Forelimb muscle (tissue), 1 donor: ENCODE measurements around the gene KLHL29. TPM values are rescaled to one million over a fixed set of nuclear protein-coding genes. Genes with fewer than 3 reads are reported as not detected.
"Not testable (repeated sequence)": the region's sequence is repeated elsewhere in the genome, so short reads cannot be mapped to it uniquely, and the experiment has no call there.

ENCODE experiments used
- DNase-seq: peaks from one replicate; pipeline ENCODE4 v3.0.0-alpha.2; 2013; ENCODE audit warnings: low read depth
- polyA plus RNA-seq: library from polyadenylated mRNA; unstranded; fragments of 120-200 nt; gene quantifications from one replicate; pipeline ENCODE4 v1.2.1, GENCODE V29; 2013; ENCODE audit not compliant: insufficient read length

The KLHL29 gene
- polyA plus RNA-seq, 1 donor, result 7.3 TPM

- DNase-seq, result no peak
These were observed 327.8 kb downstream of the KLHL29 start for GRCh38 chr2:23712756-23713151.

GRCh38 chr2:23713351-23713750 lies 328.4 kb downstream of the KLHL29 start:
- no peak for DNase-seq

DNA sequence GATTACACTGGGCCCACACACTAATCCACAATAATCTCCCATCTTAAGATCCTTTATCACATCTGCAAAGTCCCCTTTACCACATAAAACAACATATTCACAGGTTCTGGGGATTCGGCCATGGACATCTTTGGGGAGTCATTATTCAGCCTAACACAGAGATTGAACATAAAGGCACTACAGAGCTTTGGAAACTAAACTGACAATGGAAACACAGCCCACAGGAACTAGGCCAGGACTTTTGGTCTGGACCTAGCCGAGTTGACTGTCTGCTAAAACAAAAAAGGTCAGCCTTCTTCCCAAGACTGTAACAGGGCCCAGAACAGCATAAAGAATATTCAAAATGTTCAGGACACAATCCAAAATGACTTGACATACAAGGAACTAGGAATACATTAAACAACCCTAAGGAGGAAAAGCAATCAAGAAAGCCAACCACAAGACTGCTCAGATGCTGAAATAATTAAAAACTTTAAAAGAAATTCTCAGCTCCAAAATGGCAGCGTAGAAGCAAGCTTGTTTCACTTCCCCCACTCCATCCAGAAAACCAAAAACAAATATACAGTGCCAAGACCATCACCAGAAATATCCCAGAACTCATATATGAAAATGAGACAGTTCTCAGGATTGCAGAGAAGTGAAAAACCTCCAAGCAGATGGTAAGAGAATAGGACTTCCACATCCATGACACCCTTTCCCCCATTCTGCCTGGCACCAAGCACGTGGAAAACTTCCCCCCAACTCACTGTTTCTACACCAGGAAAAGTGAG lies 334.1 kb downstream of the KLHL29 start:
- peak; percentile 82 for DNase-seq

- DNase-seq, result no peak
These were observed 334.7 kb downstream of the KLHL29 start for GRCh38 chr2:23719716-23720115.

DNA sequence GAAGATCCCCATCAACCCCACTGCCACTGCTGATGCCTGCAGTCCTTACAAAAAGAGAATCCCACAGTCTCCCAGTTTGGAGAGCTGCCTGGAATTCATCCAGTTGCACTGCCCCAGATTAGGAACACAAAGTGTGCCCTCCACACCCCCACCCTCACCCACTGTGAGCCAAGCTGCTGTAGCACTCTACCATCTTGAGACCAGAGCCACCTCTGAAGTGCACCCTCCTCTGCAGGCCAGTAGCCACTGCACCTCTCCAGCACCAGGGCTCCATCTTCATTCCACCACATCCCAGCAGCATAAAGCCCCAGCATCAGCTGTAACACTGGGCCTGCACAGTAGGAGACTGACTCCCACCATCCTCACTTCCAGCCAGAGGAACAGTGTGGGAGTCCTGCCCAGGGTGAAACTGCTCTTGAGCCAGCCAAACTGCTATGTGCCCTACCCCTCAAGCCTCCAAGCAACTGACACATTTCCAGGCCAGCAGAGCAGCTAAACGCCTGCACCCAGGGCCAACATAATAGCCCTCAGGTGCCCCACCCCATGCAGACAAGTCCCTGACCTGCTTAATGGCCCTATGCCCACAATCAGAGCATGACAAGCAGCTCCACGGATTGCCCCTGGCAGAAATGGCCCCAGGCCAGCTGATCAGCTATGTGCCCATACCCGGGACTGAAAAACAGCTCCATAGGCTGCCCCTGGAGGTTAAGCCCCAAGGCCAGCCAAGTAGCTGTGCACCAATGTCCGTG lies 335.9 kb downstream of the KLHL29 start:
- DNase-seq, result no peak

DNA sequence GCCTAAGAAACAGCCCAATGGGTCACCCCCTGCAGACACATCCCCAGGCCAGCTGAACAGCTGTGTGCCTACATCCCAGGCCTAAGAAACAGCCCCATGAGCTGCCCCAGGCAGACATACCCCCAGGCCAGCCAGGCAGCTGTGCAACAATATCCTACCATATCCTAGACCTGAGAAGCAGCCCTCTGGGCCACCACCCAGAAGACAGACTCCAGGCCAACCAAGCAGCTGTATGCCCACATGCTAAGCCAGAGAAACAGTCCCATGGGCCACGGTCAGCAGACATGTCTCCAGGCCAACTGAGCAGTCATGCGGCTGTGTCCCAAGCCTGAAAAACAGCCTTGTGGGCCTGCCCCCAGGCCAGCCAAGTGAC lies 336.5 kb downstream of the KLHL29 start:
- no peak for DNase-seq

GRCh38 chr2:23722255-23722654 lies 337.3 kb downstream of the KLHL29 start:
- no peak for DNase-seq

GRCh38 chr2:23723029-23723428 lies 338.1 kb downstream of the KLHL29 start:
- DNase-seq, result not testable (repeated sequence)

GRCh38 chr2:23734416-23734815 lies 349.4 kb downstream of the KLHL29 start:
- DNase-seq, result no peak

DNA sequence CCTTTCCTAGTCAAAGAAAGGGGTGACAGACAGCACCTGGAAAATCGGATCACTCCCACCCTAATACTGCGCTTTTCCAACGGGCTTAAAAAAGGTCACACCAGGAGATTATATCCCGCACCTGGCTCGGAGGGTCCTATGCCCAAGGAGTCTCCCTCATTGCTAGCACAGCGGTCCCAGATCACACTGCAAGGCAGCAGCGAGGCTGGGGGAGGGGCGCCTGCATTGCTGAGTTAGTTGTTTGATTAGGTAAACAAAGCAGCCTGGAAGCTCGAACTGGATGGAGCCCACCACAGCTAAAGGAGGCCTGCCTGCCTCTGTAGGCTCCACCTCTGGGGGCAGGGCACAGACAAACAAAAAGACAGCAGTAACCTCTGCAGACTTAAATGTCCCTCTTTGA lies 351.8 kb downstream of the KLHL29 start:
- DNase-seq, result not testable (repeated sequence)

GRCh38 chr2:23745068-23745725 lies 360.2 kb downstream of the KLHL29 start:
- DNase-seq, result no peak

GRCh38 chr2:23745726-23746105 lies 360.7 kb downstream of the KLHL29 start:
- peak; percentile 72 for DNase-seq

DNA sequence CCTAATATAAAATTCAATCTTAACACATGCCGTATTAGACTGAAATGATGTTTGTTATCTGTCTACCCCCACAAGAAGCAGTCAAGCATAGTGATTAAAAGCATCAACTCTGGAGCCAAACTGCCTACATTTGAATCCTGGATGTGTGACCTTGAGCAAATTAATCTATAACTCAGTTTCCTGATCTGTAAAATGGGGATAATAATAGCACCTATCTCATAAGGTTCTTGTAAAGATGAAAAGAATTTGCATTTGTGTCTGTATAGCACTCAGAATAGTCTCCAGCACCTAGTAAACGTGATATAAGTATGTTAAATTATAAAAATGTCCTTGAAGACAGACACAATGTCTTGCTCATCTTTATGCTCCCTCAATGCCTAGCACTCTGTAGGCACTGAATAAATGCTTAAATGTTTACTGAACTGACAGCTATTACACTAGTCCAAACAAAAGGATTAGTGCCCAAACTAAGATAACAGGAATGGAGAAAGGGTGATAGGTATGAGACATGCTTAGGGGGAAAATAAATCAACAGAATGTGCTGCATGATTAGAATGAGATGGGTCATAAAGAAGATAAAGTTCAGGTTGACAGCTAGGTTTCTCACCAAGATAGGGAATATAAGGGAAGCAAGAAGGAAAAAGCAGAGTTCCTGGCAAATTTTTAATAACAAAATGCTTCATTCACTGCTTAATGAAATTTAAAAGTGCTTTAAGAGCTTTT lies 361.3 kb downstream of the KLHL29 start:
- no peak for DNase-seq

- DNase-seq, result no peak
These were observed 366.8 kb downstream of the KLHL29 start for GRCh38 chr2:23751747-23752265.

DNA sequence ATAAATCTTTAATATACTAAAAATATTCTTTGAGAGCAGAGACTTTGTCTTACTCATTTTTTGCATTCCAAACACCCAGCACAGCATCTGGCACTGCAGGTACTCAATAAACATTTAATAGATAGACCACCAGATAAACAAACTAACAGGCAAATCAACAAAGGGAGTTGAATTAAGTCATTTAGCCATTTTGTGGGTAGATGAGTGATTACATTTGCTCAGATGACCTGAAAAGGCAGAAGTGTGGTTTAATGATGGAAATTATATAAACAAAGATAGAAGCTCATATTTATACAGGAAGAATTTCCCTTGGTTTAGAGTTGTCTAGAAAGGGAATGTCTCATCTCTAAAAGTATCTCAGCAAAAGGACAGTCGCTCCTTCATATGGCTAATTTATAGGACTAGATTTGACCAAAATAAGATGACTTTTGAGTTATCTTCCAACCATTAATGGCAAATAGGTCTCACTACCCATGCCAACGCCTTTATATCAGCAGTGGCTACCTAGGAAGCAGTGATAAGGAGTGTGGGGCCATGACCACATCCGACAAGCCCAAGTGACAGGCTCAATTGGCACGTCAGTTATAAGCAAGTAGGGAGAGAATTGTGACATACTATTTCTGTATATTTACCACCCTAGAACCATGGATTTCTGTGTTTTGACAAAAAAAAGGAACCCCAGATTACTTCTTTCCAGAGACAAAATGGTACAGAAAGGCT lies 368.5 kb downstream of the KLHL29 start:
- no peak for DNase-seq

DNA sequence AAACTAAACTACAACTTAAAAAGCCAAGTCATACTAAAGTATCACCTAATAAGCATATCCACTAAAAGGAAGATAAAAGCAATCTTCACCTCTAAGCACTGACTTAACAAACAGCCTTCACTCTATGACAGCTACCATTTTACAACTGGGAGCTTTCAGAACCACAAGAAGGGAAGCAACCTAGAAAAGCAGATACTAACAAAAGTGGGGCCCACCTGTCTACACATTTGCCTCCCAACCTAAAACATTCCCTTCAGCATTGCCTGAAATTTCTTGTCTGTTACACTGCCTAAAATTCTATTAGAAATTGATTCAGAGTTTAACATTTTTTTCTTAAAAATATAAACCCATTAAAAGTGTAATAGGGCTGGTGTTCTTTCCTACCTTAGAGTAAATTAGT lies 370.0 kb downstream of the KLHL29 start:
- no peak for DNase-seq

DNA sequence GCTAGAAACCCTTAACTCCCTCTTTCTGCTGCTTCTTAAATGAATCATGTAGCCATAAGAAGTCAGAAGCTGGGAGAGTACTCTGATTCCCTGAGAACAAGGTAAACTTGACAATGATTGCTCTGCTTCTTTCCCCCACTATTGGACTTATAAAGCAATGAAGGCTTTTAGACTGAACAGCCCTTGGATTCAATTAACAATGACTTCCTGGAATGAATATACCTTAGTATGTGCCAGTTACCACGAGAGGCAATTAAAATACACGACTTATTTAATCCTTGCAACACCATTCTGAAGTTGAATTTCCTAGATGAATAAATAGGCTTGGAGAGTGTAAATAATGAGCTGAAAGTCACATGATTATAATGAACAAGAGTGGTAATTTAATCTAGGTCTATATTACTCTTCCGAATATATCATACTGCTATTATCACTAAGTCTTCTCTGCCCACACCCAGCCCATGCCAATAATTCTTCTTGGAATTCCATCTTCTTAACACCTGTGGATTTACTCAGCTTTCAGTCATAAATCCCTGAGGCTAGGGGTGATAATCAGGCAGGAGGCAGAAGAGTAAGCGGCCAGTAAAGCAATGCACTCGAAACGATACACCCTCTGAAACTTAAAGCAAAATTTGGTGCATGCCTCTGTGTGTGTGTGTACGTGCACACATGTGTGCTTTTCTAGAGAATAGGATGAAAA lies 371.8 kb downstream of the KLHL29 start:
- DNase-seq, result no peak

- DNase-seq, result no peak
These were observed 372.9 kb downstream of the KLHL29 start for GRCh38 chr2:23757686-23758433.
